Measurements from ENCODE around the gene TUBA1B. TPM values are rescaled to one million over a fixed set of nuclear protein-coding genes. Genes with fewer than 3 reads are reported as not detected.

TUBA1B gene
- total and polyA plus RNA-seq, 7 donors: 482 to 1,083 (median 688) TPM

DNA sequence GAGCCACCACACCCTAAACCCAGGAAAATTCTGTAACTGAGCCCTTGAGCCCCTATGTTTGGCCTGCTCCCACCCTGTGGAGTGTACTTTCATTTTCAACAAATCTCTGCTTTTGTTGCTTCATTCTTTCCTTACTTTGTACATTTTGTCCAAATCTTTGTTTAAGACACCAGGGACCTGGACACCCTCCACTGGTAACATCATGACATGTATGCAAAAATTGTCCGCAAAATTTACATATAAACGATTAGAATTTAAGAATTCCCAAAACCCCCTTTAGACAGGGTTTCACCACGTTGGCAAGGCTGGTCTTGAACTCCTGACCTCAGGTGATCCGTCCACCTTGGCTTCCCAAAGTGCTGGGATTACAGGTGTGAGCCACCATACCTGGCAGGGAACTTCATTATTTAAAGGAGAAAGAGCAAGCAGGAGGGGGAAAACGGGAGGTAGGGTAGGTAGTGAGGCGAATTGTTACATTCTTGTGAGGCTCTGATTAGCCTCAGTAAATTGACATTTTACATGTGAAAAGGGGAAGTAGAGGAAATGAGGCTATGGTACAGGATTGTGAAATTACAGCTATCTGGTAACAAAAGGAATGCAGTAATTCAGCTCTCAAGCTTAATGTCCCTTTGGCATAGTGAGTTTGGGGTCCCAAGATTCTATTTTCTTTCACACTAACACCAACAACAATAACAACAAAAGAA lies 30.0 kb upstream of the TUBA1B start:
- Histone ChIP-seq H3K27me3 (no peaks in the 10 kb centered on the region), H3K4me3 (no peak overlapping the region), H3K36me3 (no peaks in the 10 kb centered on the region), H3K27ac (no peak overlapping the region), H3K9me3 (no peaks in the 10 kb centered on the region), H3K4me1 (no peaks in the 10 kb centered on the region)
- no peak for DNase-seq
- intact Hi-C loops (cut with DNase I): no loop called here
- TF ChIP-seq POLR2AphosphoS5 (IDR thresholded peaks at IDR 0.05) (no peak), EP300 (IDR thresholded peaks at IDR 0.05) (no peak), CTCF (IDR thresholded peaks at IDR 0.05) (no peak), POLR2A (IDR thresholded peaks at IDR 0.05) (no peak)
- 64 to 75% methylated on average over 6 of the region's 6 CpGs for WGBS, 2 donors

DNA sequence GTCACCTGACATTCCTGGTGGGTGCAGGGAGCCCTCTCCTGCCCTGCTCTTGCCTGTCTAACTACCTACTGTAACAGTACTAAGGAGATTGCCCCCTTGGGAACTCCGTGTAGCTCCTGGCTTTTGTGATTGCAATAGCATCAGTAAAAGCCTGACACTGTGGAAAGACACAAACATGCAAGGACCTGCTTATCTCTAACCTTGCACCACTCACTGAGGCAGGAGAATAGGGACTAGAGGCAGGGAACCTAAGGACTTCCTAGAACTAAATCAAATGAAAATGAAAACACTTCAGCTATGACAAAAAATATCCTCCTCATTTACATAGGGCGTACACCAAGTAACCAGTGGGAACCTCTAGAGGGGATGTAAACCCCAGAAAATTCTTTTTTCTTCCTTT lies 29.2 kb upstream of the TUBA1B start:
- no peak for DNase-seq
- no peak overlapping the region for H3K4me3 ChIP-seq
- 69 to 79% methylated on average over 2 of the region's 2 CpGs for WGBS, 2 donors
- no peaks in the 10 kb centered on the region for H3K27me3 ChIP-seq
- intact Hi-C loops (cut with DNase I): no loop called here
- H3K4me1 ChIP-seq: no peaks in the 10 kb centered on the region
- no peak overlapping the region for H3K27ac ChIP-seq
- H3K9me3 ChIP-seq: no peaks in the 10 kb centered on the region
- TF ChIP-seq EP300 (IDR thresholded peaks at IDR 0.05) (no peak), POLR2A (IDR thresholded peaks at IDR 0.05) (no peak), POLR2AphosphoS5 (IDR thresholded peaks at IDR 0.05) (no peak), CTCF (IDR thresholded peaks at IDR 0.05) (no peak)
- H3K36me3 ChIP-seq: no peaks in the 10 kb centered on the region

DNA sequence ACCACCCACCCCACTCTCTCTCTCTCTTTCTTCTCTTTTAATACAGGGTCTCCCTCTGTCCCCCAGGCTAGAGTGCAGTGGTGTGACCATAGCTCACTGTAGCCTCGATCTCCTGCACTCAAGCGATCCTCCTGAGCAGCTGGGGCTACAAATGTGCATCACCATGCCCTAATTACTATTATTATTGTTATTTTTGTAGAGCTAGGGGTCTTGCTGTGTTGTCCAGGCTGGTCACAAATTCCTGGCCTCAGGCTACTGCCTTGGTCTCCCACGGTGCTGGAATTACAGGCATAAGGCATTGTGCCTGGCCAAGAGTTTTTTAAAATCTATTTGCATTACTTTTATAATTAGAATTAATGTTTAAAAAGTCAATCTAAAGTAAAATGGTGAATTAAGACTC lies 23.0 kb upstream of the TUBA1B start:
- TF ChIP-seq POLR2AphosphoS5 (IDR thresholded peaks at IDR 0.05): no peak
- no peak for TF ChIP-seq CTCF (IDR thresholded peaks at IDR 0.05)
- no peak for TF ChIP-seq POLR2A (IDR thresholded peaks at IDR 0.05)
- no peak for TF ChIP-seq EP300 (IDR thresholded peaks at IDR 0.05)
- no peak for DNase-seq
- H3K27me3 ChIP-seq: no peaks in the 10 kb centered on the region
- 74 to 89% methylated on average over 3 of the region's 3 CpGs for WGBS, 2 donors
- no peaks in the 10 kb centered on the region for H3K36me3 ChIP-seq
- H3K9me3 ChIP-seq: no peaks in the 10 kb centered on the region
- no peak overlapping the region for H3K4me3 ChIP-seq
- H3K27ac ChIP-seq: no peak overlapping the region
- intact Hi-C loops (cut with DNase I): no loop called here
- H3K4me1 ChIP-seq: no peaks in the 10 kb centered on the region

- no peak overlapping the region for H3K4me3 ChIP-seq
- H3K27ac ChIP-seq: no peak overlapping the region
- WGBS, 2 donors: 93 to 100% methylated on average over 2 of the region's 2 CpGs
- H3K4me1 ChIP-seq: no peaks in the 10 kb centered on the region
- H3K27me3 ChIP-seq: no peaks in the 10 kb centered on the region
- intact Hi-C loops (cut with DNase I): no loop called here
- TF ChIP-seq EP300 (IDR thresholded peaks at IDR 0.05): no peak
- TF ChIP-seq POLR2A (IDR thresholded peaks at IDR 0.05): no peak
- TF ChIP-seq POLR2AphosphoS5 (IDR thresholded peaks at IDR 0.05): no peak
- TF ChIP-seq CTCF (IDR thresholded peaks at IDR 0.05): no peak
- no peaks in the 10 kb centered on the region for H3K36me3 ChIP-seq
- DNase-seq: no peak
- no peaks in the 10 kb centered on the region for H3K9me3 ChIP-seq
These were observed 16.2 kb upstream of the TUBA1B start for GRCh38 chr12:49147384-49147783.

DNA sequence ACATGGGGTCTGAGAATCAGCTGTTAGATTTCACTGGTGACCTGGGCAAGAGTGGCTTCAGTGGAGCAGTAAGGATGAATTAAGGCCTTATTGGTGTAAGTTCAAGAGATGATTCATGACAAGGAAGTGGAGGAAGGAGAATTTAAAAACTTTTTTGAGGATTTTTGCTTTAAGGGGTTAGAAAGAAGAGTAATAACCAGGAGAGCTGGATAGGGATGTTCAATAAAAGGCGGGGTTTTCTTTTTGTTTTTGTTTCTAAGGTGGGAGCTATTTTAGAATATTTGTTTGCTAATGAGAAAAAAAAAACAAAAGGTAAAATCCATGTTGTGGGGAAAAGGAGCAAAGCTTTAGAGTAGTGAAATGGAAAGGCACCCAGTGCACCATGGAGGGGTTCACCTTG lies 15.2 kb upstream of the TUBA1B start:
- Histone ChIP-seq H3K9me3 (no peaks in the 10 kb centered on the region), H3K36me3 (no peaks in the 10 kb centered on the region), H3K4me3 (no peak overlapping the region), H3K27me3 (no peaks in the 10 kb centered on the region), H3K4me1 (no peaks in the 10 kb centered on the region), H3K27ac (no peak overlapping the region)
- WGBS, 2 donors: 97% methylated on average over 1 of the region's 1 CpG
- TF ChIP-seq CTCF (IDR thresholded peaks at IDR 0.05): no peak
- no peak for TF ChIP-seq EP300 (IDR thresholded peaks at IDR 0.05)
- no peak for TF ChIP-seq POLR2A (IDR thresholded peaks at IDR 0.05)
- no peak for TF ChIP-seq POLR2AphosphoS5 (IDR thresholded peaks at IDR 0.05)
- intact Hi-C loops (cut with DNase I): no loop called here
- DNase-seq: no peak
